ENCODE measurements around the gene AGBL4.

Gene AGBL4

GRCh38 chr1:48784301-48784700 lies 1239.5 kb downstream of the AGBL4 start:
- no peak overlapping the region for H3K4me3 ChIP-seq (ENCODE audit: low read depth, low read length)

GRCh38 chr1:48777219-48777895 lies 1246.4 kb downstream of the AGBL4 start:
- H3K4me3 ChIP-seq (ENCODE audit: low read depth, low read length) = peak overlapping the region; percentile 85

GRCh38 chr1:48776393-48777218 lies 1247.1 kb downstream of the AGBL4 start, which contains the start of gene BEND5:
Gene BEND5 (minus strand): TSS chr1:48776891. CDS start chr1:48776831, 60 bp downstream.
- peak within 1 kb of the TSS; percentile 85 for H3K4me3 ChIP-seq (ENCODE audit: low read depth, low read length)

- peak overlapping the region; percentile 62 for H3K4me3 ChIP-seq (ENCODE audit: low read depth, low read length)
Measured at GRCh38 chr1:48775831-48776392, 1247.8 kb downstream of the AGBL4 start.

GRCh38 chr1:48773133-48773532 lies 1250.6 kb downstream of the AGBL4 start:
- no peak overlapping the region for H3K4me3 ChIP-seq (ENCODE audit: low read depth, low read length)

- no peak overlapping the region for H3K4me3 ChIP-seq (ENCODE audit: low read depth, low read length)
Measured at GRCh38 chr1:48772211-48772610, 1251.5 kb downstream of the AGBL4 start.

GRCh38 chr1:48771561-48771960 lies 1252.2 kb downstream of the AGBL4 start:
- H3K4me3 ChIP-seq (ENCODE audit: low read depth, low read length) = no peak overlapping the region

- no peak overlapping the region for H3K4me3 ChIP-seq (ENCODE audit: low read depth, low read length)
Measured at GRCh38 chr1:48767975-48768510, 1255.7 kb downstream of the AGBL4 start.

GRCh38 chr1:48765335-48765734 lies 1258.4 kb downstream of the AGBL4 start:
- H3K4me3 ChIP-seq (ENCODE audit: low read depth, low read length) = no peak overlapping the region

- no peak overlapping the region for H3K4me3 ChIP-seq (ENCODE audit: low read depth, low read length)
Measured at GRCh38 chr1:48761986-48762385, 1261.8 kb downstream of the AGBL4 start.

- H3K4me3 ChIP-seq (ENCODE audit: low read depth, low read length) = no peak overlapping the region
Measured at GRCh38 chr1:48761411-48761810, 1262.3 kb downstream of the AGBL4 start.

- H3K4me3 ChIP-seq (ENCODE audit: low read depth, low read length) = no peak overlapping the region
Measured at GRCh38 chr1:48760857-48761256, 1262.9 kb downstream of the AGBL4 start.

- no peak overlapping the region for H3K4me3 ChIP-seq (ENCODE audit: low read depth, low read length)
Measured at GRCh38 chr1:48758976-48759375, 1264.8 kb downstream of the AGBL4 start.

- no peak overlapping the region for H3K4me3 ChIP-seq (ENCODE audit: low read depth, low read length)
Measured at GRCh38 chr1:48757363-48757762, 1266.4 kb downstream of the AGBL4 start.

- no peak overlapping the region for H3K4me3 ChIP-seq (ENCODE audit: low read depth, low read length)
Measured at GRCh38 chr1:48756683-48757316, 1267.0 kb downstream of the AGBL4 start.

GRCh38 chr1:48753293-48753692 lies 1270.5 kb downstream of the AGBL4 start:
- no peak overlapping the region for H3K4me3 ChIP-seq (ENCODE audit: low read depth, low read length)

GRCh38 chr1:48750109-48750508 lies 1273.6 kb downstream of the AGBL4 start:
- H3K4me3 ChIP-seq (ENCODE audit: low read depth, low read length) = no peak overlapping the region

- no peak overlapping the region for H3K4me3 ChIP-seq (ENCODE audit: low read depth, low read length)
Measured at GRCh38 chr1:48749068-48749467, 1274.7 kb downstream of the AGBL4 start.

GRCh38 chr1:48746906-48747305 lies 1276.8 kb downstream of the AGBL4 start:
- H3K4me3 ChIP-seq (ENCODE audit: low read depth, low read length) = no peak overlapping the region

GRCh38 chr1:48744032-48744431 lies 1279.7 kb downstream of the AGBL4 start:
- no peak overlapping the region for H3K4me3 ChIP-seq (ENCODE audit: low read depth, low read length)

GRCh38 chr1:48743480-48743879 lies 1280.3 kb downstream of the AGBL4 start:
- no peak overlapping the region for H3K4me3 ChIP-seq (ENCODE audit: low read depth, low read length)
